ENCODE data around the gene ECSCR. TPM values are rescaled to one million over a fixed set of nuclear protein-coding genes. Genes with fewer than 3 reads are reported as not detected.

The ECSCR gene
- total and polyA plus RNA-seq, 2 of the 8 experiments (the other 6 are each of a cell fraction or from before 2014, with no cell fraction given) = 2.7 to 7.2 TPM

DNA sequence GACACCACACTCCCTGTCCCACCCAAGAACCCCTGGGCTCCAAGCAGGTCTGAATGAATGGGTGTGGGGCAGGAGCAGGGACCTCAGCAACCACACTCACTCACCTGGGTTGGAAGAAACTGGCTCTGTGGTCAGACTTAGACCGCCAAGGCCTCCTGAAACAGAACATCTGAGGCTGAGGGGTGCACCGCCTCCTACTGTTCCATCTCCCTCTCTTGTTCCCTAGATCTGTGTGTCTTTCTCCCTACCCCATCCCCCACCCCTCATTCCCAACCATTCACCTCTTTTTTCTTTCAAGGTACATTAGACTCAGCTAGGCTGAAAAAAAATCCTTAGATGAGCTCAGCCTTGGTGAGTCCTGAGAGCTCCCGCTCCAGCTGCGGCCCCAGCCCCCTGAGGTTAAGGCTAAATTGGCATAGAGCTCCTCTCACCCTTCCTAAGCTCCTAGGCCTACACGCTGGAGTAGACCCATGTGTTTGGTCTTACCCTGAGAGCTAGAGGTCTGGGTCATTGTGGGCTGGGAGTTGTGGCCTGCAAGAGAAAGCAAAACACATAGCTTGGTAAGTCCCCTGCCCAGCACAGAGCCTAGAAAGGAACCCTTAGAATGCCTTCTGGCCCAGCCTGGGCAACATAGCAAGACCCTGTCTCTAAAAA is 4.8 kb downstream of the ECSCR start (continued):
- no peak for TF ChIP-seq CHD7 (IDR thresholded peaks at IDR 0.05; ENCODE audit: insufficient replicate concordance, low read length)
